IMR-90 (cell line): ENCODE data around the gene ZNF506. TPM values are rescaled to one million over a fixed set of nuclear protein-coding genes. Genes with fewer than 3 reads are reported as not detected.

Experiments
- ATAC-seq: fragments of 200-7000 bp; cut with Tn5 transposase; 2 replicates; pipeline ENCODE4 v1.9.1; 2020; ENCODE audit warnings: low read depth, mild to moderate bottlenecking, moderate library complexity
- BruUV-seq: library from RNA; stranded (reverse); fragments of 400-500 nt; replicated peaks from 2 replicates; lab custom pipeline; 2021; lab: Mats Ljungman, UMichigan
- CTCF ChIA-PET: fragments of 300-600 bp; formaldehyde crosslinking; extraction: SDS; loops from one replicate; lab custom pipeline; 2021; ENCODE audit warnings: antibody characterized with exemption; lab: Yijun Ruan, JAX
- POLR2A ChIA-PET: fragments of 300-600 bp; sonication (Branson Sonifier 250); formaldehyde crosslinking; loops from one replicate; lab custom pipeline; 2022; ENCODE audit warnings: antibody characterized with exemption; ENCODE audit not compliant: unreplicated experiment; lab: Charles Lee
- DNase-seq: peaks from one replicate; pipeline ENCODE4 v3.0.0; 2013
- H2AFZ ChIP-seq: replicated peaks from 2 replicates; pipeline ENCODE3; 2013; ENCODE audit warnings: low read length, mild to moderate bottlenecking; ENCODE audit not compliant: poor library complexity
- H2AK5ac ChIP-seq: 2 replicates; pipeline ENCODE4 v1.6.1; 2013; ENCODE audit warnings: low read depth, low read length, inconsistent platforms
- H2AK9ac ChIP-seq: replicated peaks from 2 replicates; pipeline ENCODE3; 2013; ENCODE audit warnings: mild to moderate bottlenecking, low read depth, low read length, moderate library complexity; ENCODE audit not compliant: poor library complexity
- H2BK120ac ChIP-seq: 2 replicates; pipeline ENCODE4 v1.6.1; 2013; ENCODE audit warnings: low read depth, low read length, inconsistent platforms
- H2BK15ac ChIP-seq: 3 replicates; pipeline ENCODE4 v1.6.1; 2013; ENCODE audit warnings: low read depth, low read length, inconsistent platforms
- H2BK20ac ChIP-seq: 2 replicates; pipeline ENCODE4 v1.6.1; 2013; ENCODE audit warnings: low read depth, mild to moderate bottlenecking, inconsistent platforms, low read length, moderate library complexity
- H2BK5ac ChIP-seq: 2 replicates; pipeline ENCODE4 v1.6.1; 2013; ENCODE audit warnings: mild to moderate bottlenecking, low read depth, low read length, inconsistent platforms; ENCODE audit not compliant: poor library complexity, severe bottlenecking
- H3K14ac ChIP-seq: replicated peaks from 2 replicates; pipeline ENCODE4 v1.6.1; 2013; ENCODE audit warnings: low read depth, low read length, inconsistent platforms
- H3K18ac ChIP-seq: 2 replicates; pipeline ENCODE4 v1.6.1; 2013; ENCODE audit warnings: low read depth, low read length, control low read depth
- H3K23ac ChIP-seq: 2 replicates; pipeline ENCODE4 v1.6.1; 2013; ENCODE audit warnings: low read depth, low read length, inconsistent platforms
- H3K27ac ChIP-seq: 2 replicates; pipeline ENCODE4 v1.5.1; 2013; ENCODE audit warnings: mild to moderate bottlenecking, control low read depth, low read length; ENCODE audit not compliant: insufficient read depth
- H3K27me3 ChIP-seq: 2 replicates; pipeline ENCODE4 v1.6.1; 2013; ENCODE audit warnings: low read length; ENCODE audit not compliant: control insufficient read depth, insufficient read depth
- H3K36me3 ChIP-seq: 2 replicates; pipeline ENCODE4 v1.6.1; 2013; ENCODE audit warnings: low read length, mixed read lengths; ENCODE audit not compliant: control insufficient read depth, insufficient read depth
- H3K4ac ChIP-seq: 2 replicates; pipeline ENCODE4 v1.6.1; 2013; ENCODE audit warnings: low read depth, low read length, inconsistent platforms
- H3K4me1 ChIP-seq: 2 replicates; pipeline ENCODE4 v1.6.1; 2013; ENCODE audit warnings: low read length, mixed read lengths; ENCODE audit not compliant: control insufficient read depth, insufficient read depth
- H3K4me2 ChIP-seq: 2 replicates; pipeline ENCODE4 v1.6.1; 2013; ENCODE audit warnings: low read depth, mild to moderate bottlenecking, control low read depth, low read length, moderate library complexity
- H3K4me3 ChIP-seq: 2 replicates; pipeline ENCODE4 v1.5.1; 2013; ENCODE audit warnings: low read depth, mild to moderate bottlenecking, control low read depth, low read length, moderate library complexity; ENCODE audit not compliant: insufficient read depth
- H3K56ac ChIP-seq: 2 replicates; pipeline ENCODE4 v1.6.1; 2013; ENCODE audit warnings: low read length, inconsistent platforms; ENCODE audit not compliant: insufficient read depth; ENCODE audit errors: extremely low read depth
- H3K79me1 ChIP-seq, 2 experiments: 2 replicates each; pipeline ENCODE4 v1.6.1; 2013; ENCODE audit warnings: low read length in 2 of 2, inconsistent platforms in 1 of 2, low read depth in 1 of 2
- H3K9ac ChIP-seq: 2 replicates; pipeline ENCODE4 v1.6.1; 2013; ENCODE audit warnings: low read depth, low read length, control low read depth
- H3K9me1 ChIP-seq: 2 replicates; pipeline ENCODE4 v1.6.1; 2013; ENCODE audit warnings: low read length, inconsistent platforms; ENCODE audit not compliant: insufficient read depth
- H3K9me3 ChIP-seq: 2 replicates; pipeline ENCODE4 v1.6.1; 2013; ENCODE audit warnings: low read length; ENCODE audit not compliant: control insufficient read depth, insufficient read depth
- H4K20me1 ChIP-seq: 2 replicates; pipeline ENCODE4 v1.6.1; 2013; ENCODE audit warnings: low read length, inconsistent platforms; ENCODE audit not compliant: insufficient read depth
- H4K5ac ChIP-seq: 2 replicates; pipeline ENCODE4 v1.6.1; 2013; ENCODE audit warnings: mild to moderate bottlenecking, low read depth, low read length, control low read depth
- H4K8ac ChIP-seq, 2 experiments: 2 replicates each; pipeline ENCODE4 v1.6.1; 2013; ENCODE audit warnings: low read depth in 2 of 2, low read length in 2 of 2, control low read depth in 1 of 2, inconsistent platforms in 1 of 2
- H4K91ac ChIP-seq: 2 replicates; pipeline ENCODE4 v1.6.1; 2013; ENCODE audit warnings: low read depth, low read length, inconsistent platforms; ENCODE audit not compliant: insufficient read depth
- ELK1 ChIP-seq: fragments of 150-350 bp; IDR thresholded peaks from 2 replicates; pipeline ENCODE4 v1.6.1; 2016; ENCODE audit warnings: low read depth, mild to moderate bottlenecking, low read length, moderate library complexity, borderline replicate concordance
- USF2 ChIP-seq: fragments of 150-350 bp; IDR thresholded peaks from 2 replicates; pipeline ENCODE4 v1.6.1; 2017; ENCODE audit warnings: mild to moderate bottlenecking, antibody characterized with exemption, low read length, low read depth
- dilution Hi-C: fragments of 300-500 bp; cut with HindIII; formaldehyde crosslinking; loops from one replicate; pipeline ENCODE4 v1.14.3; 2018; ENCODE audit warnings: low sequenced_read_pairs; ENCODE audit not compliant: unreplicated experiment
- in situ Hi-C: fragments of 300-500 bp; cut with MboI; formaldehyde crosslinking; loops from 3 replicates; pipeline ENCODE4 v1.14.3; 2019; ENCODE audit warnings: low sequenced_read_pairs, inconsistent platforms, mixed read lengths
- intact Hi-C: fragments of 100-400 bp; cut with micrococcal nuclease; formaldehyde crosslinking; loops from 2 replicates; pipeline ENCODE4 v1.10.0; 2022
- polyA plus RNA-seq, 3 experiments: library from polyadenylated mRNA; depleted of rRNA; stranded (reverse); fragments of >200 nt; gene quantifications; 2 replicates each; pipeline ENCODE4 v1.2.3, GENCODE V29; 2012; ENCODE audit warnings: low replicate concordance in 1 of 3
- total RNA-seq: library from RNA; depleted of rRNA; stranded (reverse); fragments of >200 nt; gene quantifications from 2 replicates; pipeline ENCODE4 v1.2.3, GENCODE V29; 2012

Gene ZNF506
- total and polyA plus RNA-seq, 2 of the 4 experiments (the other 2 are of a cell fraction) = 2.4 to 6.1 TPM

GRCh38 chr19:19835560-19836038 lies 14.0 kb upstream of the ZNF506 start:
- H2BK5ac ChIP-seq = no peak overlapping the region
- dilution Hi-C loops = no loop called here
- ATAC-seq = no peak

More at GRCh38 chr19:19835560-19836038, 14.0 kb upstream of the ZNF506 start:
- Histone ChIP-seq H3K14ac (no peak overlapping the region), H3K27ac (no peak overlapping the region), H3K36me3 (no peaks in the 10 kb centered on the region), H2AFZ (no peak overlapping the region), H3K4ac (no peak overlapping the region), H3K79me1 (no peaks in the 10 kb centered on the region), H4K91ac (no peak overlapping the region), H2BK120ac (no peak overlapping the region), H3K4me2 (no peak overlapping the region), H3K9ac (no peak overlapping the region), H3K18ac (no peak overlapping the region), H4K8ac (no peak overlapping the region), H3K4me1 (no peaks in the 10 kb centered on the region), H3K9me1 (no peaks in the 10 kb centered on the region), H3K9me3 (peaks cover 39% of the 10 kb centered on the region), H3K23ac (no peak overlapping the region), H2AK5ac (no peak overlapping the region), H2BK15ac (no peak overlapping the region), H3K27me3 (no peaks in the 10 kb centered on the region), H2AK9ac (no peak overlapping the region), H3K56ac (no peak overlapping the region), H3K4me3 (no peak overlapping the region), H4K20me1 (no peaks in the 10 kb centered on the region), H4K5ac (no peak overlapping the region), H2BK20ac (no peak overlapping the region)
- BruUV-seq = no TSS peak
- CTCF ChIA-PET = no interaction called here
- in situ Hi-C loops (no loop called here), intact Hi-C loops (no loop called here)
- POLR2A ChIA-PET = no interaction called here
- DNase-seq = no peak
- TF ChIP-seq ELK1 (no peak), USF2 (no peak)
